RWPE2 (cell line): ENCODE results near the gene CAPN9.
A peak's percentile ranks its signal among the peaks of the same experiment; 100 is the strongest.

Experiments
- ATAC-seq: fragments of 200-7000 bp; cut with Tn5 transposase; 3 replicates; pipeline ENCODE4 v1.9.1; 2021; ENCODE audit warnings: low read depth
- DNase-seq: peaks from one replicate; pipeline ENCODE4 v3.0.0-alpha.2; 2020; ENCODE audit warnings: low spot score
- H3K27ac ChIP-seq: fragments of 450-650 bp; 2 replicates; pipeline ENCODE4 v1.5.1; 2017; ENCODE audit warnings: mild to moderate bottlenecking; ENCODE audit not compliant: poor library complexity, severe bottlenecking
- H3K27me3 ChIP-seq: fragments of 250-450 bp; sonication (Bioruptor Pico); 2 replicates; pipeline ENCODE4 v1.5.1; 2021; ENCODE audit warnings: mild to moderate bottlenecking, moderate library complexity; ENCODE audit not compliant: insufficient read depth, poor library complexity, severe bottlenecking
- H3K36me3 ChIP-seq: fragments of 250-450 bp; sonication (Bioruptor Pico); 2 replicates; pipeline ENCODE4 v1.5.1; 2020; ENCODE audit warnings: low read depth, mild to moderate bottlenecking, moderate library complexity
- H3K4me1 ChIP-seq: fragments of 250-450 bp; sonication (Bioruptor Pico); 2 replicates; pipeline ENCODE4 v1.5.1; 2021; ENCODE audit warnings: mild to moderate bottlenecking, moderate library complexity; ENCODE audit not compliant: insufficient read depth, poor library complexity, severe bottlenecking
- H3K4me3 ChIP-seq: fragments of 250-450 bp; sonication (Bioruptor Pico); 2 replicates; pipeline ENCODE4 v1.5.1; 2021; ENCODE audit warnings: mild to moderate bottlenecking, moderate library complexity; ENCODE audit not compliant: severe bottlenecking
- H3K9me3 ChIP-seq: fragments of 250-450 bp; sonication (Bioruptor Pico); 2 replicates; pipeline ENCODE4 v1.5.1; 2021; ENCODE audit warnings: mild to moderate bottlenecking, moderate library complexity; ENCODE audit not compliant: severe bottlenecking
- TF ChIP-seq, protein P1 (sequence below): fragments of 450-650 bp; IDR thresholded peaks from one replicate; pipeline ENCODE4 v1.5.1; 2017; ENCODE audit warnings: mild to moderate bottlenecking, moderate library complexity; ENCODE audit not compliant: poor library complexity, severe bottlenecking

Gene CAPN9

DNA sequence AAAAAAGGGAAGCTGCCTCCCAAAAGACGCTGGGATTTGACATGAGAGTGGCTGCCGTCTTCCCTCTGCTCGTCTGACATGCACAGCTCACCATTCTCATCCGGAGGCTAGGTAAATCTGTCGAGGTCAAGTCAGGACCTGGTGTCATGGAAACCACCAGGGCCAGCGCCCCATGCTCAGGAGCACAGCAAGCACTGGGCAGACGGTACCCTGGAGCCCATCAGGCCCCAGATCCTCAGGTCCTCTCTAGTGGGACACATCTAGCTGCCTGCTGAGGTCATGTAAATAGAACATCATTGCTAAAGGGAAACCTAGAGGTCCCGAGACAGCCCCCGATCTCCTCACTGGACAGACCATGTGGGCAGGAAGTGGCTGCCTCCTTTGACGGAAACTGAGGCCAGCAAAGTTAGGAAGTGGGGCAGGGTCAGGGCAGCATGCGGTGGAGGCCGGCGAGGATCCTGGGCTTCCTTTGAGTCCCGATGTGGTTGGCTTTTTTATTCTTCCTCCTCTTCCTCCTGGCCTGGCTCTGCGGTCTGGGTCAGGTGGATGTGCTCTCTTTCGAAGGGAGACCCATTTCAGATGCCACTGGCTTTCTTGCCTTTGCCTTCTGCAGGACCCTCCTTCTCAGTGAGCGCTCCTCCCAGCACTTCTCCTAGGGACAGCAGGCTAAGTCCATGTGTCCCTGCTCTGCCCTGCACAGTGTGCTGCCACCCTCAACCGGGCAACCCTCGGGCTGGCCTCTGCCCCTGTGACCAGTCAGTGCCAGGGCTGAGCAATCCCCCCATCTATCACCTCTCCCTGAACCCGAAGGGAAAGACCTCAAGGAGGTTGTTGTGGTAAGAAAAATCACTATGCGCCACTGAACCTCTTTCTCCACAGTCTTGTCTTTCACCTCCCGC, 39.2 kb upstream of the CAPN9 start:
- Histone ChIP-seq H3K9me3 (no peaks in the 10 kb centered on the region), H3K4me1 (no peaks in the 10 kb centered on the region), H3K27ac (no peak overlapping the region), H3K4me3 (no peak overlapping the region), H3K27me3 (no peaks in the 10 kb centered on the region), H3K36me3 (no peaks in the 10 kb centered on the region)
- ATAC-seq (no peak), DNase-seq (no peak)
- TF ChIP-seq, protein P1, sequence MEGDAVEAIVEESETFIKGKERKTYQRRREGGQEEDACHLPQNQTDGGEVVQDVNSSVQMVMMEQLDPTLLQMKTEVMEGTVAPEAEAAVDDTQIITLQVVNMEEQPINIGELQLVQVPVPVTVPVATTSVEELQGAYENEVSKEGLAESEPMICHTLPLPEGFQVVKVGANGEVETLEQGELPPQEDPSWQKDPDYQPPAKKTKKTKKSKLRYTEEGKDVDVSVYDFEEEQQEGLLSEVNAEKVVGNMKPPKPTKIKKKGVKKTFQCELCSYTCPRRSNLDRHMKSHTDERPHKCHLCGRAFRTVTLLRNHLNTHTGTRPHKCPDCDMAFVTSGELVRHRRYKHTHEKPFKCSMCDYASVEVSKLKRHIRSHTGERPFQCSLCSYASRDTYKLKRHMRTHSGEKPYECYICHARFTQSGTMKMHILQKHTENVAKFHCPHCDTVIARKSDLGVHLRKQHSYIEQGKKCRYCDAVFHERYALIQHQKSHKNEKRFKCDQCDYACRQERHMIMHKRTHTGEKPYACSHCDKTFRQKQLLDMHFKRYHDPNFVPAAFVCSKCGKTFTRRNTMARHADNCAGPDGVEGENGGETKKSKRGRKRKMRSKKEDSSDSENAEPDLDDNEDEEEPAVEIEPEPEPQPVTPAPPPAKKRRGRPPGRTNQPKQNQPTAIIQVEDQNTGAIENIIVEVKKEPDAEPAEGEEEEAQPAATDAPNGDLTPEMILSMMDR, result no peak

DNA sequence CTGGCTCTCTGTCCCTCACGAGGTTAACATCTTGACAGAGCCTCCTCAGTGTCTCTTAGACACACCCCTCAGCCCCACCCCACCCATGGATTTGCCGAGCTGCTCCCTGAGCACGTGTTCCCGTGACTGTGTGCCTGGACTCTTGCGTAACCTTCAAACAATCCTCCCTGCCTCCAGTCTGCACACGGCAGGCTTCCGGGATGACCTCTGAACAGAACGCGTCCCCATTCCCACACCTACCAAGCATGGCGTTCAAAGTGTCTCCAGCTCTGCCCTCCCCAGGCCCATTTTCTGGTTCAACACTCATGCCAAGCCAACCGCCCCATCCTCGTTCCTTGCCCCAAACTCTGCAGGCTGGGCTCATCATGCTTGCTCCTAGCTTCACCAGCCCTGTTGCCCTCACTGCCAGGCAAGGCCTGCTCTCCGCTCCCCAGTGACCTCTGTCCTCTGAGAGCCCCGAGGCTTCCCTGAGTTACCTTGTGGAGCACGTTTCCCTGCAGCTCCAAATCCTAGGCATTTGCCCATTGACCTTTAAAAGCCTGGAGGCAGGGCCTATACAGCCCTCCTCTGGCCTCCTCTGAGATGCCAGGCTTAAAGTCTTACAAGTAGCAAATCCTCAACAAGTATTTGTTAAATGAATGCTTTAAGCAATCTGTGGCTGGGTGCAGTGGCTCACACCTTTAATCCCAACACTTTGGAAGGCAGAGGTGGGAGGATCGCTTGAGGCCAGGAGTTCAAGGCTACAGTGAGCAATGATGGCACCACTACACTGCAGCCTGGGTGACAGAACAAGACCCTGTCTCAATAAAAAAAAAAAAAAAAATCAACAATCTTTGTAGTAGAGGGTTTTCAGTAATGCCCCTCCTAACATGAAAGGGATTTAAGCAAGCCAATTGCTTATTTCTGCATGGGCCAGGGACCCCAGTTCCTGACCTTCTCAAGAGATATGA, 38.3 kb upstream of the CAPN9 start:
- DNase-seq, result no peak
- no peak overlapping the region for H3K27ac ChIP-seq
- ATAC-seq, result 0 out of 3 replicates have a peak, but pooled peaks have one; percentile 10
- TF ChIP-seq, protein P1, result no peak
- no peaks in the 10 kb centered on the region for H3K36me3 ChIP-seq
- H3K4me3 ChIP-seq, result no peak overlapping the region
- no peaks in the 10 kb centered on the region for H3K27me3 ChIP-seq
- H3K9me3 ChIP-seq, result no peaks in the 10 kb centered on the region
- H3K4me1 ChIP-seq, result no peaks in the 10 kb centered on the region

DNA sequence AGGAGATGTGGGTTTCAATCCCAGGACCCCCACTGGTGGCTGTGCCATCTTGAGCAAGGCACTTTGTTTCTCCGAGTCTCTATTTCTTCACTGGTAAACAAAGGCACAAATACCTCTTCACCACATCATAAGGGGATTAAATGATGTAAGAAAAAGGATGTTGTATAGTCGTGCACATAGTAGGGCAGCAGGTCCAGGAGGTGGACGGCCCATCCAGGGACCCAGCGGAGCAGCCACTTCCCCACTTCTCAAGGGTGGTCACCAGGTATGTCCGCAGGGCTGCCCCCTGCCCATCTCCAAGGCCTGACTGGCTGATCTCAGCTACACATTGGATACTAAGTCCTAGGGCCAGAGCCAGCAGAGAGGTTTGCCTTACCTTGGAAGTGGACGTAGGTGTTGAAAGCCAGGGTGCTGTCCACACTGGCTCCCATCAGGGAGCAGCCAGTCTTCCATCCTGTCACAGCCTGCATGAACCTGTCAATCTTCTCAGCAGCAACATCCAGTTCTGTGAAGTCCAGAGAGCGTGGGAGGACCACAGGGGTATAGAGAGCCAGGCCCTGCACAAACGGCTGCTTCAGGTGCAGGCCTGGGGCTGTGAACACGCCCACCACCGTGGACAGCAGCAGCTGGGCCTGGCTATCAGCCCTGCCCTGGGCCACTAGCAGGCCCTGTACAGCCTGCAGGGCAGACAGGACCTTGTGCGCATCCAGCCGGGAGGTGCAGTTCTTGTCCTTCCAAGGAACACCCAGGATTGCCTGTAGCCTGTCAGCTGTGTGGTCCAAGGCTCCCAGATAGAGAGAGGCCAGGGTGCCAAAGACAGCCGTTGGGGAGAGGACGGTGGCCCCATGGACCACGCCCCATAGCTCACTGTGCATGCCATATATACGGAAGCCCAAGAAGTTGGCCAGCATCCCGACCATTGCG, 37.3 kb upstream of the CAPN9 start:
- TF ChIP-seq, protein P1, result no peak
- Histone ChIP-seq H3K9me3 (no peaks in the 10 kb centered on the region), H3K27me3 (no peaks in the 10 kb centered on the region), H3K4me1 (no peaks in the 10 kb centered on the region), H3K27ac (no peak overlapping the region), H3K4me3 (no peak overlapping the region), H3K36me3 (no peaks in the 10 kb centered on the region)
- DNase-seq, result no peak
- ATAC-seq, result no peak

DNA sequence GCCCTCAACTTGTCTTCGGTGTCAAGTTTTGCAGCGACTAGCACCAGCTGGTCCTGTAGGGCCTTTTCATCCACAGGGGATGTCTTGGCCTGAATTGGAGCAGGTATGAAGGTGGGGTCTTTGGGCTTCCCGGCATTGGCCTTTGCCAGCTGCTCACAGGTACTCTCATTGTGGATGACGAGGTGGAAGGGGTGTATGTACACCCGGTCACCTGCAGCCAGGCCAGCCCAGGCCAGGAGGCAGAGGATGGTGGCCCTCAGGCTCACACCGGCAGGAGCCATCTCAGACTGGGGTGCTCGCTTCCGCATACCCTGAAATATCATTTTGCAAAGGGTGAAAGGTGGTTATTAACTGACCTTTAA, 36.7 kb upstream of the CAPN9 start:
- ATAC-seq (no peak), DNase-seq (no peak)
- Histone ChIP-seq H3K27me3 (no peaks in the 10 kb centered on the region), H3K4me3 (no peak overlapping the region), H3K27ac (no peak overlapping the region), H3K4me1 (no peaks in the 10 kb centered on the region), H3K36me3 (no peaks in the 10 kb centered on the region), H3K9me3 (no peaks in the 10 kb centered on the region)
- TF ChIP-seq, protein P1, result no peak
